ENCODE results near the gene ESRRA.
"Not testable (repeated sequence)": the region's sequence is repeated elsewhere in the genome, so short reads cannot be mapped to it uniquely, and the experiment has no call there.

ESRRA gene

GRCh38 chr11:64318766-64319761, 13.7 kb downstream of the ESRRA start:
- Histone ChIP-seq H3K27me3 (ENCODE audit: control insufficient read depth in 1 of 2, insufficient read depth in 2 of 2, low read length in 2 of 2) (no peaks in the 10 kb centered on the region), H3K27ac (ENCODE audit: low read depth, low read length) (peak overlapping the region; percentile 58), H3K4me3 (ENCODE audit: low read depth in 1 of 2, low read length in 2 of 2) (peak overlapping the region; percentile 92 to 98), H3K9me3 (ENCODE audit: low read length) (no peaks in the 10 kb centered on the region), H3K4me1 (ENCODE audit: insufficient read depth, low read length) (peaks cover 17% of the 10 kb centered on the region), H3K36me3 (ENCODE audit: insufficient read depth, low read length) (peaks cover 9% of the 10 kb centered on the region), H3K9ac (ENCODE audit: low read length) (peak overlapping the region; percentile 93)

- H3K27ac ChIP-seq (ENCODE audit: low read depth, low read length) = no peak overlapping the region
- no peaks in the 10 kb centered on the region for H3K27me3 ChIP-seq (ENCODE audit: control insufficient read depth in 1 of 2, insufficient read depth in 2 of 2, low read length in 2 of 2)
- peaks cover 9% of the 10 kb centered on the region for H3K36me3 ChIP-seq (ENCODE audit: insufficient read depth, low read length)
- no peak overlapping the region for H3K4me3 ChIP-seq (ENCODE audit: low read depth in 1 of 2, low read length in 2 of 2)
- H3K4me1 ChIP-seq (ENCODE audit: insufficient read depth, low read length) = peaks cover 17% of the 10 kb centered on the region
- no peaks in the 10 kb centered on the region for H3K9me3 ChIP-seq (ENCODE audit: low read length)
- no peak overlapping the region for H3K9ac ChIP-seq (ENCODE audit: low read length)
Observed at GRCh38 chr11:64320556-64320955, 15.2 kb downstream of the ESRRA start.

- Histone ChIP-seq H3K9ac (ENCODE audit: low read length) (no peak overlapping the region), H3K4me3 (ENCODE audit: low read depth in 1 of 2, low read length in 2 of 2) (no peak overlapping the region), H3K4me1 (ENCODE audit: insufficient read depth, low read length) (peaks cover 17% of the 10 kb centered on the region), H3K27ac (ENCODE audit: low read depth, low read length) (no peak overlapping the region), H3K9me3 (ENCODE audit: low read length) (no peaks in the 10 kb centered on the region), H3K27me3 (ENCODE audit: control insufficient read depth in 1 of 2, insufficient read depth in 2 of 2, low read length in 2 of 2) (no peaks in the 10 kb centered on the region), H3K36me3 (ENCODE audit: insufficient read depth, low read length) (peaks cover 6% of the 10 kb centered on the region)
Observed at GRCh38 chr11:64321026-64321425, 15.7 kb downstream of the ESRRA start.

GRCh38 chr11:64321533-64321932, 16.2 kb downstream of the ESRRA start:
- Histone ChIP-seq H3K27ac (ENCODE audit: low read depth, low read length) (no peak overlapping the region), H3K4me1 (ENCODE audit: insufficient read depth, low read length) (peaks cover 12% of the 10 kb centered on the region), H3K9me3 (ENCODE audit: low read length) (no peaks in the 10 kb centered on the region), H3K27me3 (ENCODE audit: control insufficient read depth in 1 of 2, insufficient read depth in 2 of 2, low read length in 2 of 2) (no peaks in the 10 kb centered on the region), H3K4me3 (ENCODE audit: low read depth in 1 of 2, low read length in 2 of 2) (no peak overlapping the region), H3K36me3 (ENCODE audit: insufficient read depth, low read length) (peaks cover 1% of the 10 kb centered on the region), H3K9ac (ENCODE audit: low read length) (no peak overlapping the region)

- Histone ChIP-seq H3K9me3 (ENCODE audit: low read length) (no peaks in the 10 kb centered on the region), H3K4me3 (ENCODE audit: low read depth in 1 of 2, low read length in 2 of 2) (no peak overlapping the region), H3K27ac (ENCODE audit: low read depth, low read length) (no peak overlapping the region), H3K36me3 (ENCODE audit: insufficient read depth, low read length) (no peaks in the 10 kb centered on the region), H3K27me3 (ENCODE audit: control insufficient read depth in 1 of 2, insufficient read depth in 2 of 2, low read length in 2 of 2) (no peaks in the 10 kb centered on the region), H3K4me1 (ENCODE audit: insufficient read depth, low read length) (peaks cover 9% of the 10 kb centered on the region), H3K9ac (ENCODE audit: low read length) (no peak overlapping the region)
Observed at GRCh38 chr11:64322925-64323260, 17.6 kb downstream of the ESRRA start.

- no peaks in the 10 kb centered on the region for H3K36me3 ChIP-seq (ENCODE audit: insufficient read depth, low read length)
- H3K4me1 ChIP-seq (ENCODE audit: insufficient read depth, low read length) = peaks cover 9% of the 10 kb centered on the region
- no peak overlapping the region for H3K9ac ChIP-seq (ENCODE audit: low read length)
- H3K27ac ChIP-seq (ENCODE audit: low read depth, low read length) = no peak overlapping the region
- no peaks in the 10 kb centered on the region for H3K9me3 ChIP-seq (ENCODE audit: low read length)
- H3K27me3 ChIP-seq (ENCODE audit: control insufficient read depth in 1 of 2, insufficient read depth in 2 of 2, low read length in 2 of 2) = no peaks in the 10 kb centered on the region
- H3K4me3 ChIP-seq (ENCODE audit: low read depth in 1 of 2, low read length in 2 of 2) = no peak overlapping the region
Observed at GRCh38 chr11:64323373-64323772, 18.0 kb downstream of the ESRRA start.

GRCh38 chr11:64323984-64324383, 18.7 kb downstream of the ESRRA start:
- not testable (repeated sequence) for H3K9me3 ChIP-seq (ENCODE audit: low read length); H3K27ac ChIP-seq (ENCODE audit: low read depth, low read length); H3K4me1 ChIP-seq (ENCODE audit: insufficient read depth, low read length); H3K4me3 ChIP-seq (ENCODE audit: low read depth in 1 of 2, low read length in 2 of 2); H3K36me3 ChIP-seq (ENCODE audit: insufficient read depth, low read length); H3K27me3 ChIP-seq (ENCODE audit: control insufficient read depth in 1 of 2, insufficient read depth in 2 of 2, low read length in 2 of 2); H3K9ac ChIP-seq (ENCODE audit: low read length)

- Histone ChIP-seq H3K36me3 (ENCODE audit: insufficient read depth, low read length) (no peaks in the 10 kb centered on the region), H3K4me1 (ENCODE audit: insufficient read depth, low read length) (no peaks in the 10 kb centered on the region), H3K27me3 (ENCODE audit: control insufficient read depth in 1 of 2, insufficient read depth in 2 of 2, low read length in 2 of 2) (no peaks in the 10 kb centered on the region), H3K4me3 (ENCODE audit: low read depth in 1 of 2, low read length in 2 of 2) (no peak overlapping the region), H3K9me3 (ENCODE audit: low read length) (no peaks in the 10 kb centered on the region), H3K27ac (ENCODE audit: low read depth, low read length) (no peak overlapping the region), H3K9ac (ENCODE audit: low read length) (no peak overlapping the region)
Observed at GRCh38 chr11:64324692-64325469, 19.6 kb downstream of the ESRRA start.

- Histone ChIP-seq H3K27ac (ENCODE audit: low read depth, low read length) (no peak overlapping the region), H3K4me1 (ENCODE audit: insufficient read depth, low read length) (no peaks in the 10 kb centered on the region), H3K9ac (ENCODE audit: low read length) (no peak overlapping the region), H3K27me3 (ENCODE audit: control insufficient read depth in 1 of 2, insufficient read depth in 2 of 2, low read length in 2 of 2) (no peaks in the 10 kb centered on the region), H3K4me3 (ENCODE audit: low read depth in 1 of 2, low read length in 2 of 2) (no peak overlapping the region), H3K9me3 (ENCODE audit: low read length) (no peaks in the 10 kb centered on the region), H3K36me3 (ENCODE audit: insufficient read depth, low read length) (no peaks in the 10 kb centered on the region)
Observed at GRCh38 chr11:64327375-64327774, 22.1 kb downstream of the ESRRA start.

- H3K36me3 ChIP-seq (ENCODE audit: insufficient read depth, low read length) = no peaks in the 10 kb centered on the region
- H3K27me3 ChIP-seq (ENCODE audit: control insufficient read depth in 1 of 2, insufficient read depth in 2 of 2, low read length in 2 of 2) = no peaks in the 10 kb centered on the region
- no peak overlapping the region for H3K4me3 ChIP-seq (ENCODE audit: low read depth in 1 of 2, low read length in 2 of 2)
- no peak overlapping the region for H3K9ac ChIP-seq (ENCODE audit: low read length)
- H3K9me3 ChIP-seq (ENCODE audit: low read length) = no peaks in the 10 kb centered on the region
- H3K4me1 ChIP-seq (ENCODE audit: insufficient read depth, low read length) = no peaks in the 10 kb centered on the region
- no peak overlapping the region for H3K27ac ChIP-seq (ENCODE audit: low read depth, low read length)
Observed at GRCh38 chr11:64327993-64328392, 22.7 kb downstream of the ESRRA start.

- Histone ChIP-seq H3K9ac (ENCODE audit: low read length) (no peak overlapping the region), H3K27ac (ENCODE audit: low read depth, low read length) (no peak overlapping the region)
Observed at GRCh38 chr11:64330888-64331287, 25.6 kb downstream of the ESRRA start.

More at GRCh38 chr11:64330888-64331287, 25.6 kb downstream of the ESRRA start:
- Histone ChIP-seq H3K4me3 (ENCODE audit: low read depth in 1 of 2, low read length in 2 of 2) (no peak overlapping the region), H3K36me3 (ENCODE audit: insufficient read depth, low read length) (no peaks in the 10 kb centered on the region), H3K4me1 (ENCODE audit: insufficient read depth, low read length) (no peaks in the 10 kb centered on the region), H3K27me3 (ENCODE audit: control insufficient read depth in 1 of 2, insufficient read depth in 2 of 2, low read length in 2 of 2) (no peaks in the 10 kb centered on the region), H3K9me3 (ENCODE audit: low read length) (no peaks in the 10 kb centered on the region)
